Fibroblast of mammary gland (primary cell): ENCODE measurements around the gene AKAP9.

Source experiments
- DNase-seq: peaks from one replicate; pipeline ENCODE4 v3.0.0-alpha.2; 2010; ENCODE audit warnings: low read depth
- H3K4me3 ChIP-seq: 2 replicates; pipeline ENCODE4 v1.5.1; 2011; ENCODE audit warnings: low read depth, mild to moderate bottlenecking, low read length, moderate library complexity; ENCODE audit not compliant: control insufficient read depth
- CTCF ChIP-seq: conservative IDR thresholded peaks from 2 replicates; pipeline ENCODE4 v1.5.1; 2011; ENCODE audit warnings: low read depth, low read length, inconsistent platforms; ENCODE audit not compliant: control insufficient read depth, insufficient read depth

The AKAP9 gene

GRCh38 chr7:92150450-92151017, 209.9 kb downstream of the AKAP9 start:
- no peak overlapping the region for H3K4me3 ChIP-seq
- DNase-seq = no peak
- no peak for TF ChIP-seq CTCF

- TF ChIP-seq CTCF = no peak
- H3K4me3 ChIP-seq = no peak overlapping the region
- peak; percentile 55 for DNase-seq
Measured at GRCh38 chr7:92155108-92155739, 214.6 kb downstream of the AKAP9 start.

GRCh38 chr7:92156990-92157389, 216.3 kb downstream of the AKAP9 start:
- no peak for TF ChIP-seq CTCF
- no peak overlapping the region for H3K4me3 ChIP-seq
- DNase-seq = no peak

- TF ChIP-seq CTCF = no peak
- H3K4me3 ChIP-seq = no peak overlapping the region
- peak; percentile 97 for DNase-seq
Measured at GRCh38 chr7:92158660-92159575, 218.3 kb downstream of the AKAP9 start.
